H9 (cell line): ENCODE data around the gene KRT13. TPM values are rescaled to one million over a fixed set of nuclear protein-coding genes. Genes with fewer than 3 reads are reported as not detected.

Source experiments
- DNase-seq: peaks from one replicate; pipeline ENCODE4 v3.0.0-alpha.2; 2017
- H2AFZ ChIP-seq: one replicate; pipeline ENCODE4 v1.6.1; 2013; ENCODE audit warnings: mild to moderate bottlenecking, low read length, control low read depth, moderate library complexity
- H2AK5ac ChIP-seq: 2 replicates; pipeline ENCODE4 v1.6.1; 2013; ENCODE audit warnings: low read length, control low read depth, mixed read lengths; ENCODE audit not compliant: insufficient read length
- H2BK120ac ChIP-seq: one replicate; pipeline ENCODE4 v1.6.1; 2013; ENCODE audit warnings: low read depth, mild to moderate bottlenecking, low read length, control low read depth, inconsistent platforms; ENCODE audit not compliant: poor library complexity, severe bottlenecking
- H2BK12ac ChIP-seq: 2 replicates; pipeline ENCODE4 v1.6.1; 2013; ENCODE audit warnings: low read length, control low read depth, mixed read lengths, low read depth; ENCODE audit not compliant: insufficient read length
- H2BK15ac ChIP-seq: 2 replicates; pipeline ENCODE4 v1.6.1; 2013; ENCODE audit warnings: low read depth, low read length, control low read depth
- H2BK20ac ChIP-seq: one replicate; pipeline ENCODE4 v1.6.1; 2013; ENCODE audit warnings: low read depth, mild to moderate bottlenecking, low read length, control low read depth, inconsistent platforms; ENCODE audit not compliant: poor library complexity, severe bottlenecking
- H2BK5ac ChIP-seq: 2 replicates; pipeline ENCODE4 v1.6.1; 2013; ENCODE audit warnings: low read length, control low read depth, mixed read lengths; ENCODE audit not compliant: insufficient read length
- H3K14ac ChIP-seq: 2 replicates; pipeline ENCODE4 v1.6.1; 2013; ENCODE audit warnings: low read length, control low read depth; ENCODE audit not compliant: insufficient read depth
- H3K18ac ChIP-seq: 2 replicates; pipeline ENCODE4 v1.6.1; 2013; ENCODE audit warnings: low read depth, mild to moderate bottlenecking, mixed read lengths, low read length, control low read depth; ENCODE audit not compliant: insufficient read length
- H3K23ac ChIP-seq: 2 replicates; pipeline ENCODE4 v1.6.1; 2013; ENCODE audit warnings: low read length, control low read depth, mixed read lengths, low read depth; ENCODE audit not compliant: insufficient read length
- H3K23me2 ChIP-seq: 2 replicates; pipeline ENCODE4 v1.6.1; 2013; ENCODE audit warnings: low read depth, mild to moderate bottlenecking, mixed read lengths, low read length, control low read depth; ENCODE audit not compliant: insufficient read length, poor library complexity, severe bottlenecking
- H3K27ac ChIP-seq: 2 replicates; pipeline ENCODE4 v1.5.1; 2013; ENCODE audit warnings: low read length, control low read depth, mixed read lengths, low read depth; ENCODE audit not compliant: insufficient read length
- H3K27me3 ChIP-seq: 2 replicates; pipeline ENCODE4 v1.6.1; 2013; ENCODE audit warnings: low read length, control low read depth, inconsistent platforms; ENCODE audit not compliant: insufficient read depth
- H3K4ac ChIP-seq: 2 replicates; pipeline ENCODE4 v1.6.1; 2013; ENCODE audit warnings: low read depth, mild to moderate bottlenecking, control low read depth, inconsistent platforms, low read length, moderate library complexity
- H3K4me1 ChIP-seq: 2 replicates; pipeline ENCODE4 v1.6.1; 2013; ENCODE audit warnings: low read length, control low read depth, inconsistent platforms; ENCODE audit not compliant: insufficient read depth
- H3K4me2 ChIP-seq: 2 replicates; pipeline ENCODE4 v1.6.1; 2013; ENCODE audit warnings: low read length, control low read depth, mixed read lengths; ENCODE audit not compliant: insufficient read length, insufficient read depth
- H3K56ac ChIP-seq: 2 replicates; pipeline ENCODE4 v1.6.1; 2013; ENCODE audit warnings: low read depth, mild to moderate bottlenecking, mixed read lengths, low read length, control low read depth; ENCODE audit not compliant: insufficient read length
- H3K79me1 ChIP-seq: 2 replicates; pipeline ENCODE4 v1.6.1; 2013; ENCODE audit warnings: low read depth, mild to moderate bottlenecking, moderate library complexity, low read length, control low read depth, inconsistent platforms; ENCODE audit not compliant: insufficient read depth, poor library complexity, severe bottlenecking
- H3K79me2 ChIP-seq: 2 replicates; pipeline ENCODE4 v1.6.1; 2013; ENCODE audit warnings: low read length, control low read depth, inconsistent platforms; ENCODE audit not compliant: insufficient read depth
- H3K9ac ChIP-seq: 2 replicates; pipeline ENCODE4 v1.6.1; 2013; ENCODE audit warnings: low read length, control low read depth, mixed read lengths; ENCODE audit not compliant: insufficient read length; ENCODE audit errors: extremely low read depth
- H3K9me3 ChIP-seq: one replicate; pipeline ENCODE4 v1.6.1; 2013; ENCODE audit warnings: low read depth, low read length, inconsistent platforms; ENCODE audit not compliant: control insufficient read depth
- H3T11ph ChIP-seq: one replicate; pipeline ENCODE4 v1.6.1; 2013; ENCODE audit warnings: mild to moderate bottlenecking, low read length, control low read depth, inconsistent platforms
- H4K20me1 ChIP-seq: one replicate; pipeline ENCODE4 v1.6.1; 2013; ENCODE audit not compliant: control insufficient read depth, insufficient read length, insufficient read depth
- H4K5ac ChIP-seq: 2 replicates; pipeline ENCODE4 v1.6.1; 2013; ENCODE audit warnings: low read depth, mild to moderate bottlenecking, mixed read lengths, low read length, control low read depth; ENCODE audit not compliant: insufficient read length
- H4K8ac ChIP-seq: replicated peaks from 2 replicates; pipeline ENCODE4 v1.6.1; 2013; ENCODE audit warnings: low read length, control low read depth, mixed read lengths, low read depth; ENCODE audit not compliant: insufficient read length
- H4K91ac ChIP-seq: 2 replicates; pipeline ENCODE4 v1.6.1; 2013; ENCODE audit warnings: low read depth, mild to moderate bottlenecking, moderate library complexity, mixed read lengths, low read length, control low read depth; ENCODE audit not compliant: insufficient read length
- H3K27ac Mint-ChIP-seq, 3 experiments: 2 replicates in 2 of 3; 3 replicates in 1 of 3; pipeline ENCODE4 v1.8.0; 2020 to 2021; ENCODE audit warnings: mixed read lengths in 3 of 3, mild to moderate bottlenecking in 1 of 3, moderate library complexity in 1 of 3
- H3K27me3 Mint-ChIP-seq: 2 replicates; pipeline ENCODE4 v1.8.0; 2021; ENCODE audit warnings: low read depth, mild to moderate bottlenecking, moderate library complexity, mixed read lengths
- H3K36me3 Mint-ChIP-seq, 3 experiments: 2 replicates in 2 of 3; 3 replicates in 1 of 3; pipeline ENCODE4 v1.8.0; 2020 to 2021; ENCODE audit warnings: low read depth in 3 of 3, mixed read lengths in 3 of 3; ENCODE audit not compliant: insufficient read depth in 1 of 3
- H3K4me1 Mint-ChIP-seq, 2 experiments: 2 replicates each; pipeline ENCODE4 v1.8.0; 2020; ENCODE audit warnings: mixed read lengths in 2 of 2
- H3K4me3 Mint-ChIP-seq, 2 experiments: 2 replicates in 1 of 2; 3 replicates in 1 of 2; pipeline ENCODE4 v1.8.0; 2020 to 2021; ENCODE audit warnings: mild to moderate bottlenecking in 2 of 2, mixed read lengths in 2 of 2, moderate library complexity in 1 of 2
- H3K9me3 Mint-ChIP-seq, 2 experiments: 2 replicates in 1 of 2; 3 replicates in 1 of 2; pipeline ENCODE4 v1.8.0; 2020; ENCODE audit warnings: mild to moderate bottlenecking in 2 of 2, mixed read lengths in 2 of 2, moderate library complexity in 1 of 2
- WGBS: extraction: QIAGEN DNeasy Blood & Tissue Kit; methylation state at CpG from one replicate; pipeline ENCODE4 v1.1.7; 2013; ENCODE audit warnings: missing lambda C conversion rate, low lambda C conversion rate, mixed read lengths; ENCODE audit not compliant: insufficient read length; ENCODE audit errors: extremely low coverage; 5-methylcytosine and 5-hydroxymethylcytosine counted together
- total RNA-seq: library from RNA; stranded (reverse); gene quantifications from 2 replicates; pipeline ENCODE4 v1.2.1, GENCODE V29; 2021
- TF ChIP-seq, protein P1 (sequence below): fragments of 200-600 bp; sonication (generic); conservative IDR thresholded peaks from 3 replicates; pipeline ENCODE4 v1.8.0; 2021; ENCODE audit warnings: antibody characterized with exemption, mild to moderate bottlenecking

The KRT13 gene
- total RNA-seq, 1 experiment from 2014 or later, result not detected

DNA sequence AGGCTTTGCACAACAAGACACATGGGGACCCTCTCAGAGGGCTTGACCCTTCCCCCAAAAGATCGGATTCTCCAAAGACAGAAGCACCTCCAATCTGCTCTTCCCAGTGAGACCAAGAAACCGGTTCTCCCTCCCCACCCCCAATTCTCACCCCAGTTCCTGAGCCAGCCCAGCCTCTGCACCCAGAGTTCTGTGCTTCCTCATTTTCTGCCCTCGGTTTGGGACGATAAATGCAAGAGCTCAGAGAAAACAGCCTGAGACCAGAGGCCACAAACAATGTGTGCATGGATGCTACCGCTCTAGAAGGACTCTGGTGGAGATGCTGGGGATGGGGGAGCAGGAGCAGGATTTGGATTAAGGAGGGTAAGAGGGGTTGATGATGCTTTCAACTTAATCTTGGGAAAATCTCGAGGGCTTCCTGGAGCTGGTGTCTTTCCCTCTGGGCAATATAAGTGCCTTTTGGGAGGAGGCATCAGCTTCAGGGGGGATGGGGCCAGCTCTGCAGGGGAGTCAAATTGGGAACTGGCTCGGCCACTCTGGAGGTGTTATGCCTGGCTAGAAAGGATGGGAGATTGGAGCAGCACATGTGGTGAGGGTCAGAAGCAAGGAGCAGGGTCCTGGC is 7.2 kb upstream of the KRT13 start:
- Histone ChIP-seq H3K23ac (no peak overlapping the region), H3K56ac (no peak overlapping the region), H3T11ph (no peak overlapping the region), H3K9ac (no peak overlapping the region), H3K79me2 (no peaks in the 10 kb centered on the region), H3K14ac (no peak overlapping the region), H2BK5ac (no peak overlapping the region), H4K8ac (no peak overlapping the region), H3K4me2 (no peak overlapping the region), H2AFZ (no peak overlapping the region), H3K79me1 (no peaks in the 10 kb centered on the region), H4K91ac (no peak overlapping the region), H3K4me1 (0 out of 2 replicates have a peak, but pooled peaks cover 3% of the 10 kb centered on the region), H3K27me3 (no peaks in the 10 kb centered on the region), H2BK20ac (no peak overlapping the region), H2BK15ac (no peak overlapping the region), H2AK5ac (no peak overlapping the region), H3K23me2 (no peaks in the 10 kb centered on the region), H3K9me3 (no peaks in the 10 kb centered on the region), H3K18ac (no peak overlapping the region), H4K5ac (no peak overlapping the region), H3K27ac (no peak overlapping the region), H2BK120ac (no peak overlapping the region), H2BK12ac (no peak overlapping the region), H4K20me1 (no peaks in the 10 kb centered on the region), H3K4ac (no peak overlapping the region)
- WGBS, result no CpG with 5 or more reads among the region's 7 CpGs
- H3K27ac Mint-ChIP-seq, result peak overlapping the region in 1 of 3 experiments; percentile 27; a peak in 3 of 7 replicates
- no peaks in the 10 kb centered on the region; a peak in 2 of 5 replicates for H3K9me3 Mint-ChIP-seq
- no peaks in the 10 kb centered on the region; the same call in 1 of the 2 replicates for H3K27me3 Mint-ChIP-seq
- no peak overlapping the region for H3K4me3 Mint-ChIP-seq
- H3K36me3 Mint-ChIP-seq, result no peaks in the 10 kb centered on the region
- H3K4me1 Mint-ChIP-seq, result peaks cover 25 to 27% of the 10 kb centered on the region in 2 experiments
- TF ChIP-seq, protein P1, sequence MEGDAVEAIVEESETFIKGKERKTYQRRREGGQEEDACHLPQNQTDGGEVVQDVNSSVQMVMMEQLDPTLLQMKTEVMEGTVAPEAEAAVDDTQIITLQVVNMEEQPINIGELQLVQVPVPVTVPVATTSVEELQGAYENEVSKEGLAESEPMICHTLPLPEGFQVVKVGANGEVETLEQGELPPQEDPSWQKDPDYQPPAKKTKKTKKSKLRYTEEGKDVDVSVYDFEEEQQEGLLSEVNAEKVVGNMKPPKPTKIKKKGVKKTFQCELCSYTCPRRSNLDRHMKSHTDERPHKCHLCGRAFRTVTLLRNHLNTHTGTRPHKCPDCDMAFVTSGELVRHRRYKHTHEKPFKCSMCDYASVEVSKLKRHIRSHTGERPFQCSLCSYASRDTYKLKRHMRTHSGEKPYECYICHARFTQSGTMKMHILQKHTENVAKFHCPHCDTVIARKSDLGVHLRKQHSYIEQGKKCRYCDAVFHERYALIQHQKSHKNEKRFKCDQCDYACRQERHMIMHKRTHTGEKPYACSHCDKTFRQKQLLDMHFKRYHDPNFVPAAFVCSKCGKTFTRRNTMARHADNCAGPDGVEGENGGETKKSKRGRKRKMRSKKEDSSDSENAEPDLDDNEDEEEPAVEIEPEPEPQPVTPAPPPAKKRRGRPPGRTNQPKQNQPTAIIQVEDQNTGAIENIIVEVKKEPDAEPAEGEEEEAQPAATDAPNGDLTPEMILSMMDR, result no peak
- no peak for DNase-seq
